ENCODE measurements around the gene PSEN2.

Gene PSEN2

GRCh38 chr1:226882631-226883409 lies 12.4 kb downstream of the PSEN2 start:
- no peak overlapping the region for H3K4me3 ChIP-seq (ENCODE audit: low read length)
- peak; percentile 20 for DNase-seq (ENCODE audit: low read depth, low spot score)

GRCh38 chr1:226883630-226884029 lies 13.2 kb downstream of the PSEN2 start:
- DNase-seq (ENCODE audit: low read depth, low spot score) = no peak

GRCh38 chr1:226884116-226884625 lies 13.8 kb downstream of the PSEN2 start:
- H3K4me3 ChIP-seq (ENCODE audit: low read length) = no peak overlapping the region
- DNase-seq (ENCODE audit: low read depth, low spot score) = peak; percentile 15

More at GRCh38 chr1:226883630-226884029, 13.2 kb downstream of the PSEN2 start:
- no peak overlapping the region for H3K4me3 ChIP-seq (ENCODE audit: low read length)

GRCh38 chr1:226884966-226885820 lies 14.8 kb downstream of the PSEN2 start:
- DNase-seq (ENCODE audit: low read depth, low spot score) = peak; percentile 25
- no peak overlapping the region for H3K4me3 ChIP-seq (ENCODE audit: low read length)

GRCh38 chr1:226886122-226886901 lies 15.9 kb downstream of the PSEN2 start:
- H3K4me3 ChIP-seq (ENCODE audit: low read length) = no peak overlapping the region

GRCh38 chr1:226887006-226887405 lies 16.6 kb downstream of the PSEN2 start:
- DNase-seq (ENCODE audit: low read depth, low spot score) = no peak
- no peak overlapping the region for H3K4me3 ChIP-seq (ENCODE audit: low read length)

More at GRCh38 chr1:226886122-226886901, 15.9 kb downstream of the PSEN2 start:
- no peak for DNase-seq (ENCODE audit: low read depth, low spot score)

- no peak for DNase-seq (ENCODE audit: low read depth, low spot score)
- H3K4me3 ChIP-seq (ENCODE audit: low read length) = no peak overlapping the region
Observed at GRCh38 chr1:226888021-226888420, 17.6 kb downstream of the PSEN2 start.

GRCh38 chr1:226888816-226889215 lies 18.4 kb downstream of the PSEN2 start:
- no peak overlapping the region for H3K4me3 ChIP-seq (ENCODE audit: low read length)
- no peak for DNase-seq (ENCODE audit: low read depth, low spot score)

GRCh38 chr1:226889616-226890330 lies 19.4 kb downstream of the PSEN2 start:
- no peak for DNase-seq (ENCODE audit: low read depth, low spot score)
- H3K4me3 ChIP-seq (ENCODE audit: low read length) = no peak overlapping the region

GRCh38 chr1:226890331-226891108 lies 20.1 kb downstream of the PSEN2 start:
- no peak for DNase-seq (ENCODE audit: low read depth, low spot score)

GRCh38 chr1:226891346-226891745 lies 20.9 kb downstream of the PSEN2 start:
- H3K4me3 ChIP-seq (ENCODE audit: low read length) = no peak overlapping the region
- DNase-seq (ENCODE audit: low read depth, low spot score) = no peak

More at GRCh38 chr1:226890331-226891108, 20.1 kb downstream of the PSEN2 start:
- H3K4me3 ChIP-seq (ENCODE audit: low read length) = no peak overlapping the region

- no peak for DNase-seq (ENCODE audit: low read depth, low spot score)
- H3K4me3 ChIP-seq (ENCODE audit: low read length) = no peak overlapping the region
Observed at GRCh38 chr1:226891846-226892523, 21.6 kb downstream of the PSEN2 start.

GRCh38 chr1:226892524-226892875 lies 22.1 kb downstream of the PSEN2 start:
- no peak for DNase-seq (ENCODE audit: low read depth, low spot score)
- H3K4me3 ChIP-seq (ENCODE audit: low read length) = no peak overlapping the region

- H3K4me3 ChIP-seq (ENCODE audit: low read length) = no peak overlapping the region
Observed at GRCh38 chr1:226893936-226894335, 23.5 kb downstream of the PSEN2 start.

GRCh38 chr1:226894826-226895225 lies 24.4 kb downstream of the PSEN2 start:
- DNase-seq (ENCODE audit: low read depth, low spot score) = no peak
- H3K4me3 ChIP-seq (ENCODE audit: low read length) = no peak overlapping the region

More at GRCh38 chr1:226893936-226894335, 23.5 kb downstream of the PSEN2 start:
- DNase-seq (ENCODE audit: low read depth, low spot score) = no peak

- no peak overlapping the region for H3K4me3 ChIP-seq (ENCODE audit: low read length)
- DNase-seq (ENCODE audit: low read depth, low spot score) = no peak
Observed at GRCh38 chr1:226895644-226896043, 25.2 kb downstream of the PSEN2 start.

GRCh38 chr1:226898246-226898645 lies 27.8 kb downstream of the PSEN2 start:
- DNase-seq (ENCODE audit: low read depth, low spot score) = no peak

More at GRCh38 chr1:226898246-226898645, 27.8 kb downstream of the PSEN2 start:
- H3K4me3 ChIP-seq (ENCODE audit: low read length) = no peak overlapping the region
